ENCODE results near the gene RAB8B. TPM values are rescaled to one million over a fixed set of nuclear protein-coding genes. Genes with fewer than 3 reads are reported as not detected.

RAB8B gene
- total RNA-seq, 1 experiment from 2014 or later = 39.1 TPM

GRCh38 chr15:63185206-63185605 is 4.2 kb upstream of the RAB8B start:
- DNase-seq (ENCODE audit: low read depth) = peak; percentile 87

GRCh38 chr15:63186065-63186464 is 3.3 kb upstream of the RAB8B start:
- no peak for DNase-seq (ENCODE audit: low read depth)

GRCh38 chr15:63187589-63188226 is 1.7 kb upstream of the RAB8B start:
- DNase-seq (ENCODE audit: low read depth) = no peak

GRCh38 chr15:63188247-63188925 is 1.0 kb upstream of the RAB8B start:
- no peak for DNase-seq (ENCODE audit: low read depth)

GRCh38 chr15:63189941-63190768 is 749 bp downstream of the RAB8B start:
- DNase-seq (ENCODE audit: low read depth) = no peak

GRCh38 chr15:63190769-63191649 is 1.6 kb downstream of the RAB8B start:
- no peak for DNase-seq (ENCODE audit: low read depth)

GRCh38 chr15:63191895-63192618 is 2.7 kb downstream of the RAB8B start:
- no peak for DNase-seq (ENCODE audit: low read depth)

- no peak for DNase-seq (ENCODE audit: low read depth)
These were observed 3.3 kb downstream of the RAB8B start for GRCh38 chr15:63192619-63193206.

- DNase-seq (ENCODE audit: low read depth) = no peak
These were observed 4.9 kb downstream of the RAB8B start for GRCh38 chr15:63194302-63194701.

- no peak for DNase-seq (ENCODE audit: low read depth)
These were observed 5.6 kb downstream of the RAB8B start for GRCh38 chr15:63194880-63195568.

GRCh38 chr15:63195569-63196015 is 6.2 kb downstream of the RAB8B start:
- no peak for DNase-seq (ENCODE audit: low read depth)

- DNase-seq (ENCODE audit: low read depth) = no peak
These were observed 7.4 kb downstream of the RAB8B start for GRCh38 chr15:63196842-63197241.

- DNase-seq (ENCODE audit: low read depth) = no peak
These were observed 8.2 kb downstream of the RAB8B start for GRCh38 chr15:63197626-63198025.

- no peak for DNase-seq (ENCODE audit: low read depth)
These were observed 9.2 kb downstream of the RAB8B start for GRCh38 chr15:63198371-63199250.

- no peak for DNase-seq (ENCODE audit: low read depth)
These were observed 11.3 kb downstream of the RAB8B start for GRCh38 chr15:63200464-63201249.

- DNase-seq (ENCODE audit: low read depth) = no peak
These were observed 13.5 kb downstream of the RAB8B start for GRCh38 chr15:63202861-63203260.

- DNase-seq (ENCODE audit: low read depth) = peak; percentile 60
These were observed 14.2 kb downstream of the RAB8B start for GRCh38 chr15:63203451-63204090.

All from LHCN-M2 (cell line).